WERI-Rb-1 (cell line): Measurements from ENCODE around the gene ACTL8.
A peak's percentile ranks its signal among the peaks of the same experiment; 100 is the strongest.

ENCODE experiments used
- DNase-seq: peaks from one replicate; pipeline ENCODE4 v3.0.0-alpha.2; 2020
- H3K27ac ChIP-seq: fragments of 250-450 bp; sonication (Bioruptor Pico); 2 replicates; pipeline ENCODE4 v1.5.1; 2020; ENCODE audit warnings: mild to moderate bottlenecking, moderate library complexity
- H3K27me3 ChIP-seq: fragments of 250-450 bp; sonication (Bioruptor Pico); 2 replicates; pipeline ENCODE4 v1.5.1; 2021; ENCODE audit warnings: mild to moderate bottlenecking, low read depth, moderate library complexity; ENCODE audit not compliant: insufficient read depth, severe bottlenecking
- H3K36me3 ChIP-seq: fragments of 250-450 bp; sonication (Bioruptor Pico); 2 replicates; pipeline ENCODE4 v1.5.1; 2020; ENCODE audit warnings: mild to moderate bottlenecking, moderate library complexity
- H3K4me3 ChIP-seq: 2 replicates; pipeline ENCODE4 v1.5.1; 2011; ENCODE audit warnings: low read depth, mild to moderate bottlenecking, control low read depth, low read length
- H3K9me3 ChIP-seq: fragments of 250-450 bp; sonication (Bioruptor Pico); 2 replicates; pipeline ENCODE4 v1.5.1; 2021; ENCODE audit warnings: mild to moderate bottlenecking, moderate library complexity; ENCODE audit not compliant: severe bottlenecking
- TF ChIP-seq, protein P1 (sequence below): IDR thresholded peaks from 2 replicates; pipeline ENCODE4 v1.5.1; 2011; ENCODE audit warnings: low read depth, mild to moderate bottlenecking, control low read depth, inconsistent platforms, low read length

Gene ACTL8

DNA sequence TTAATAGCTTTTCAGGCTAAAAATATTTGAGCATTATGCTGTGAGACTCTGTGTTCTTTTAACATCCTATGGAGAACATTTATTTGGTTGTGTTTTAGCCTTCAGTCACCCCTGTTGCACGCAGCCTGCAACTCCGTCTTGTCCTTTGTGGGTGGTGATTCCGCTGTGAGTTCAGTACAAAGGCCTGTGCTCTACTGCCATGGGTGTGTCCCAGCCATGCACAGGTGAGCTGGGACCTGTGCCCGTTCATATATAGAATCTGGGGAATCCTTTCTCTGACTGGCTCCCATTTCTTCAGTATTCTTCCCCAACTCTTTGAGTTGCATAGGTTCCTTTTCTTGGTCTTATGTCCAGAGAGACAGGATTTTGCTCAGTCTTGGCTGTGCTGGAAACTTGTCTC is 61.4 kb downstream of the ACTL8 start:
- H3K9me3 ChIP-seq = no peaks in the 10 kb centered on the region
- H3K36me3 ChIP-seq = no peaks in the 10 kb centered on the region
- no peak overlapping the region for H3K4me3 ChIP-seq
- no peaks in the 10 kb centered on the region for H3K27me3 ChIP-seq
- TF ChIP-seq, protein P1, sequence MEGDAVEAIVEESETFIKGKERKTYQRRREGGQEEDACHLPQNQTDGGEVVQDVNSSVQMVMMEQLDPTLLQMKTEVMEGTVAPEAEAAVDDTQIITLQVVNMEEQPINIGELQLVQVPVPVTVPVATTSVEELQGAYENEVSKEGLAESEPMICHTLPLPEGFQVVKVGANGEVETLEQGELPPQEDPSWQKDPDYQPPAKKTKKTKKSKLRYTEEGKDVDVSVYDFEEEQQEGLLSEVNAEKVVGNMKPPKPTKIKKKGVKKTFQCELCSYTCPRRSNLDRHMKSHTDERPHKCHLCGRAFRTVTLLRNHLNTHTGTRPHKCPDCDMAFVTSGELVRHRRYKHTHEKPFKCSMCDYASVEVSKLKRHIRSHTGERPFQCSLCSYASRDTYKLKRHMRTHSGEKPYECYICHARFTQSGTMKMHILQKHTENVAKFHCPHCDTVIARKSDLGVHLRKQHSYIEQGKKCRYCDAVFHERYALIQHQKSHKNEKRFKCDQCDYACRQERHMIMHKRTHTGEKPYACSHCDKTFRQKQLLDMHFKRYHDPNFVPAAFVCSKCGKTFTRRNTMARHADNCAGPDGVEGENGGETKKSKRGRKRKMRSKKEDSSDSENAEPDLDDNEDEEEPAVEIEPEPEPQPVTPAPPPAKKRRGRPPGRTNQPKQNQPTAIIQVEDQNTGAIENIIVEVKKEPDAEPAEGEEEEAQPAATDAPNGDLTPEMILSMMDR = no peak
- H3K27ac ChIP-seq = no peak overlapping the region
- no peak for DNase-seq

DNA sequence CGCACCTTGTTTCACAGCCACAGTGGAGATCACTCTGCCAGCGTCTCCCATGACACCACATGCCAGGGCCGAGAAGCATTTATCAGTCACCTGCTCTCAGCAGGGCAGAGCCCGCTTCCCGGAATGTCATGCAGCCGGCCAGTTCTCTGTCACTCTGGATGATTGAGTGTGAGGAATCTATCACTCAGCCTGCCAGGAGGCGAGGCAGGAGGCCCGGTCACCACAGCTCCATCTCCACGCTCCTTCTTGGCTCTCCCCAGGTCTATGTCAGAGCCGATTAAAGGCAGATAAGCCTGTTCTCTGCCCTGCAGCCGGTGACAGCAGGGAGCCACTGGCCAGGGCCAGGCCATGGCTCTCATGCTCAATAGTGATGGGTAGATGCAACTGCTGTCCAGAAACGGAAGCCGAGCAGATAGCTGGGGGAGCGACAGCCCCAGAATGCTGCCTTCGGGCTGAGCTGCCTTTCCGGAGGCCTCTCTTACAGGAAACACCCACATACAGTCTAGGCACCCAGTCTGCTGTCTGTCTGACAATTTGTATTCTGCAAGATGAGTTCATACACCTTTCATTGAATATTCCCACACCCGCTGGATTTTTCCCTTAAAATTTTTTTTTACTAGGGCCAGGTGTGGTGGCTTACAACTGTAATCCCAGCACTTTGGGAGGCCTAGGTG is 64.1 kb downstream of the ACTL8 start:
- H3K4me3 ChIP-seq = no peak overlapping the region
- peak overlapping the region; percentile 17 for H3K27ac ChIP-seq
- no peaks in the 10 kb centered on the region for H3K36me3 ChIP-seq
- peak; percentile 80 for DNase-seq
- TF ChIP-seq, protein P1 = no peak
- H3K9me3 ChIP-seq = no peaks in the 10 kb centered on the region
- H3K27me3 ChIP-seq = no peaks in the 10 kb centered on the region

DNA sequence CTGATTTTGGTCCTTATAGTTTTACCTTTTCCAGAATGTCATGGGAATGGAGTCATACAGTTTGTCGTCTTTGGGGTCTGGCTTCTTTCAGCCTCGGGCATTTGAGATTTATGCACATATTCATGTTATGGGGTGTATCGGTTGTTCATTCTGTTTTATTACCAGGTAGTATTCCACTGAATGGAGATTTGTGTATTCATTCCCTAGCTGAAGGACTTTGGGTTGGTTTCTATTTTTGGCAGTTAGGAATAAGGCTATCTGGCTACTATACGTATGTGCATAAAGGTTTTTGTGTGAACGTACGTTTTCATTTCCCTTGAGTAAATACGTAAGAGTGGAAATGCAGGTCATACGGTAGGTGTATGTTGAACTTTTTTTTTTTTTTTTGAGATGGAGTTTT is 65.1 kb downstream of the ACTL8 start:
- Histone ChIP-seq H3K4me3 (no peak overlapping the region), H3K27ac (no peak overlapping the region), H3K9me3 (no peaks in the 10 kb centered on the region), H3K36me3 (no peaks in the 10 kb centered on the region), H3K27me3 (no peaks in the 10 kb centered on the region)
- TF ChIP-seq, protein P1 = no peak
- DNase-seq = no peak

DNA sequence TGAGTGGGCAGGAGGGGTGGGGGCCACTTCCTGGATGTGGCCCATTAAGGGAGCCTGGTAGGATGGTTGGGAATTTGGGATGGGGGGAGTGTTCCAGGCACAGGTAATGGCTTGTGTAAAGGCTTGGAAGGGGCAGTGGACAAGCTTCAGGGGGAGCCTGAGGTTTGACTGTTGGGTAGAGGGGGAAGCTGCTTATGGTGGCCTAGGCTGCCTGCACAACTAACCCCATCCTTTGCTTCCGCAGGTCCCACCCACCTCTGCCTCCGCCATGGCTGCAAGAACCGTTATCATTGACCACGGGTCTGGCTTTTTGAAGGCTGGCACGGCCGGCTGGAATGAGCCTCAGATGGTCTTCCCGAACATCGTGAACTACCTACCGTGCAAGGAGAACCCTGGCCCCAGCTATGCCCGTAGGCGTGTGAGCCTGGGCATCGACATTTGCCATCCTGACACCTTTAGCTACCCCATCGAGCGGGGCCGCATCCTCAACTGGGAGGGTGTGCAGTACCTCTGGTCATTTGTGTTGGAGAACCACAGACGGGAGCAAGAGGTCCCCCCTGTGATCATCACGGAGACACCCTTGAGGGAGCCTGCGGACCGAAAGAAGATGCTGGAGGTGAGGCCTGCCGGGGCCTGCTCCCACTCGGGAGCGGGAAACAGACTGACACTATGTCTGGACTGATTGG is 67.8 kb downstream of the ACTL8 start:
- no peaks in the 10 kb centered on the region for H3K27me3 ChIP-seq
- TF ChIP-seq, protein P1 = no peak
- H3K27ac ChIP-seq = no peak overlapping the region
- no peak overlapping the region for H3K4me3 ChIP-seq
- peaks cover 3% of the 10 kb centered on the region for H3K9me3 ChIP-seq
- DNase-seq = no peak
- no peaks in the 10 kb centered on the region for H3K36me3 ChIP-seq

DNA sequence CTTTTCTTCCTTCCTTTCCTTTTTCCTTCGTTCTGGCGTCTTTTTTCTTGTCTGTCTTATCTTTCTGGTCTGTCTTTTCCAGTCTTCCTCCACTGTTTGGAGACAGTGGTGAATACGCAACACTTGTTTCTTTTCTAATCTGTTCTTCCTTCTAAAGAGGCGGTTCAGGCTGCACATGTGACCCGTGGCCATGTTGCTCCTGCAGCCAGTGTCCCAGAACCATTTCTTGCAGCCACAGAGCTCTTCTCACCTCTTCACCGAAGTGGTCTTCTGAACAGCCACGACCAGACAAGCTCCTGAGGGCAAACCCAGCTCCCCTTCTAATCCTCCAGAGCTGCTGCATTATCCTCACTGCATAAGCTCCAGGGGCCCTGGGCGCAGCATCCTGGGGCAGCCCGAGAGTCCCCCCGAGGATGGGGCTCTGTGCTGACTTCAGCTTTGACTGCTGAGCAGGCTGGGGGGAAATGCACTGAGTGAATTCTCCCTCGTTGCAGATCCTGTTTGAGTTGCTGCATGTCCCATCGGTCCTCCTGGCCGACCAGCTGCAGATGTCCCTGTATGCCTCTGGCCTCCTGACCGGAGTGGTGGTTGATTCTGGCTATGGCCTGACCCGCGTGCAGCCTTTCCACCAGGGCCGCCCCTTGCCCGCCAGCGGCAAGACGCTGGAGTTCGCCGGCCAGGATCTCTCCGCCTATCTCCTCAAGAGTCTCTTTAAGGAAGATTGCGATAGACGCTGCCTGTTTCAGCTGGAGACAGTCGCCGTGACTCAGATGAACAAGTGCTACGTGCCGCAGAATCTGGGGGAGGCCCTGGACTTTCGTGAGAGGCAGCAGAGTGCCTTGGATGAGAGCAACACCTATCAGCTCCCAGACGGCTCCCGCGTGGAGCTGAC is 70.4 kb downstream of the ACTL8 start:
- H3K27ac ChIP-seq = peak overlapping the region; percentile 50
- TF ChIP-seq, protein P1 = no peak
- DNase-seq = peak; percentile 72
- no peaks in the 10 kb centered on the region for H3K27me3 ChIP-seq
- H3K36me3 ChIP-seq = no peaks in the 10 kb centered on the region
- H3K4me3 ChIP-seq = peak overlapping the region; percentile 40
- peaks cover 3% of the 10 kb centered on the region for H3K9me3 ChIP-seq
